ENCODE measurements around the gene FMN2. TPM values are rescaled to one million over a fixed set of nuclear protein-coding genes. Genes with fewer than 3 reads are reported as not detected.

The FMN2 gene
- total RNA-seq, 1 experiment from 2014 or later: 39.8 TPM

- in situ Hi-C loops (cut with HindIII; ENCODE audit: low pct_unique_long_range_greater_than_20kb, low sequenced_read_pairs): no loop called here
- DNase-seq (ENCODE audit: low read depth, low spot score): no peak
Observed at GRCh38 chr1:240499012-240499411, 407.3 kb downstream of the FMN2 start.

GRCh38 chr1:240500647-240501046, 409.0 kb downstream of the FMN2 start:
- in situ Hi-C loops (cut with HindIII; ENCODE audit: low pct_unique_long_range_greater_than_20kb, low sequenced_read_pairs): no loop called here
- DNase-seq (ENCODE audit: low read depth, low spot score): no peak

- no peak for DNase-seq (ENCODE audit: low read depth, low spot score)
- in situ Hi-C loops (cut with HindIII; ENCODE audit: low pct_unique_long_range_greater_than_20kb, low sequenced_read_pairs): no loop called here
Observed at GRCh38 chr1:240501115-240501514, 409.4 kb downstream of the FMN2 start.

GRCh38 chr1:240503036-240503435, 411.4 kb downstream of the FMN2 start:
- DNase-seq (ENCODE audit: low read depth, low spot score): no peak
- in situ Hi-C loops (cut with HindIII; ENCODE audit: low pct_unique_long_range_greater_than_20kb, low sequenced_read_pairs): no loop called here

- in situ Hi-C loops (cut with HindIII; ENCODE audit: low pct_unique_long_range_greater_than_20kb, low sequenced_read_pairs): no loop called here
- DNase-seq (ENCODE audit: low read depth, low spot score): no peak
Observed at GRCh38 chr1:240503558-240503957, 411.9 kb downstream of the FMN2 start.

GRCh38 chr1:240506176-240506575, 414.5 kb downstream of the FMN2 start:
- in situ Hi-C loops (cut with HindIII; ENCODE audit: low pct_unique_long_range_greater_than_20kb, low sequenced_read_pairs): no loop called here
- no peak for DNase-seq (ENCODE audit: low read depth, low spot score)

- in situ Hi-C loops (cut with HindIII; ENCODE audit: low pct_unique_long_range_greater_than_20kb, low sequenced_read_pairs): no loop called here
Observed at GRCh38 chr1:240508201-240508600, 416.5 kb downstream of the FMN2 start.

GRCh38 chr1:240508950-240509349, 417.3 kb downstream of the FMN2 start:
- DNase-seq (ENCODE audit: low read depth, low spot score): no peak
- in situ Hi-C loops (cut with HindIII; ENCODE audit: low pct_unique_long_range_greater_than_20kb, low sequenced_read_pairs): no loop called here

More at GRCh38 chr1:240508201-240508600, 416.5 kb downstream of the FMN2 start:
- DNase-seq (ENCODE audit: low read depth, low spot score): no peak

GRCh38 chr1:240511789-240512188, 420.1 kb downstream of the FMN2 start:
- no peak for DNase-seq (ENCODE audit: low read depth, low spot score)
- in situ Hi-C loops (cut with HindIII; ENCODE audit: low pct_unique_long_range_greater_than_20kb, low sequenced_read_pairs): no loop called here

- DNase-seq (ENCODE audit: low read depth, low spot score): no peak
- in situ Hi-C loops (cut with HindIII; ENCODE audit: low pct_unique_long_range_greater_than_20kb, low sequenced_read_pairs): no loop called here
Observed at GRCh38 chr1:240515505-240515904, 423.8 kb downstream of the FMN2 start.

GRCh38 chr1:240516069-240516468, 424.4 kb downstream of the FMN2 start:
- no peak for DNase-seq (ENCODE audit: low read depth, low spot score)
- in situ Hi-C loops (cut with HindIII; ENCODE audit: low pct_unique_long_range_greater_than_20kb, low sequenced_read_pairs): no loop called here

GRCh38 chr1:240517891-240518290, 426.2 kb downstream of the FMN2 start:
- in situ Hi-C loops (cut with HindIII; ENCODE audit: low pct_unique_long_range_greater_than_20kb, low sequenced_read_pairs): no loop called here
- DNase-seq (ENCODE audit: low read depth, low spot score): no peak

- DNase-seq (ENCODE audit: low read depth, low spot score): no peak
- in situ Hi-C loops (cut with HindIII; ENCODE audit: low pct_unique_long_range_greater_than_20kb, low sequenced_read_pairs): no loop called here
Observed at GRCh38 chr1:240522122-240522822, 430.6 kb downstream of the FMN2 start.

GRCh38 chr1:240524356-240525069, 432.8 kb downstream of the FMN2 start:
- DNase-seq (ENCODE audit: low read depth, low spot score): no peak
- in situ Hi-C loops (cut with HindIII; ENCODE audit: low pct_unique_long_range_greater_than_20kb, low sequenced_read_pairs): no loop called here

Small RNA genes within 50 kb of the gene (small RNA-seq; reads per million reads assigned to genes)
- 0 reads per million in 2 experiments for gene RF00019
